KMS-11 (cell line): ENCODE measurements around the gene RETREG3.

ENCODE experiments used
- H2AFZ ChIP-seq: fragments of 200-600 bp; sonication (generic); 2 replicates; pipeline ENCODE4 v1.6.1; 2016; ENCODE audit warnings: antibody characterized with exemption, mixed run types, low read depth
- H3K27ac ChIP-seq: fragments of 200-600 bp; sonication (generic); 2 replicates; pipeline ENCODE4 v1.6.1; 2016; ENCODE audit warnings: mild to moderate bottlenecking, mixed run types
- H3K27me3 ChIP-seq: fragments of 200-600 bp; sonication (generic); 2 replicates; pipeline ENCODE4 v1.6.1; 2017; ENCODE audit warnings: mild to moderate bottlenecking, low read depth, mixed run types, moderate library complexity; ENCODE audit not compliant: insufficient read depth
- H3K36me3 ChIP-seq: fragments of 200-600 bp; sonication (generic); 2 replicates; pipeline ENCODE4 v1.6.1; 2017; ENCODE audit warnings: mild to moderate bottlenecking, mixed run types; ENCODE audit not compliant: insufficient read depth
- H3K4me1 ChIP-seq: fragments of 200-600 bp; sonication (generic); 2 replicates; pipeline ENCODE4 v1.6.1; 2016; ENCODE audit warnings: mild to moderate bottlenecking, low read depth, mixed run types; ENCODE audit not compliant: poor library complexity, severe bottlenecking
- H3K4me2 ChIP-seq: fragments of 200-600 bp; sonication (generic); 2 replicates; pipeline ENCODE4 v1.7.0; 2016; ENCODE audit warnings: mild to moderate bottlenecking, mixed run types
- H3K4me3 ChIP-seq: fragments of 200-600 bp; sonication (generic); IDR thresholded peaks from 2 replicates; pipeline ENCODE4 v1.6.1; 2017; ENCODE audit warnings: low read depth, low read length, mixed read lengths; ENCODE audit not compliant: insufficient read depth
- H3K79me2 ChIP-seq: fragments of 200-600 bp; sonication (generic); 2 replicates; pipeline ENCODE4 v1.6.1; 2016; ENCODE audit warnings: low read depth, mixed run types; ENCODE audit not compliant: insufficient read depth
- H3K9ac ChIP-seq: fragments of 200-600 bp; sonication (generic); 2 replicates; pipeline ENCODE4 v1.6.1; 2016; ENCODE audit warnings: mild to moderate bottlenecking, mixed run types
- H4K20me1 ChIP-seq: fragments of 200-600 bp; sonication (generic); 2 replicates; pipeline ENCODE4 v1.6.1; 2016; ENCODE audit warnings: mild to moderate bottlenecking, mixed run types; ENCODE audit not compliant: insufficient read depth
- CTCF ChIP-seq: fragments of 200-600 bp; sonication (generic); conservative IDR thresholded peaks from 2 replicates; pipeline ENCODE4 v1.6.1; 2017; ENCODE audit warnings: low read depth, mild to moderate bottlenecking, antibody characterized with exemption, low read length, moderate library complexity, mixed read lengths

RETREG3 gene

GRCh38 chr17:42536048-42536371 lies 73.2 kb downstream of the RETREG3 start, which contains the start of gene NAGLU:
Gene NAGLU (plus strand): TSS chr17:42536241. CDS start chr17:42536273, 32 bp downstream.
- no peak for TF ChIP-seq CTCF
- Histone ChIP-seq H3K4me3 (peak within 1 kb of the TSS; percentile 39), H3K27ac (peak within 1 kb of the TSS; percentile 55), H3K4me2 (peak within 1 kb of the TSS; percentile 98), H3K79me2 (peaks cover 15% of the 10 kb centered on the region; the same call in 1 of the 2 replicates), H3K27me3 (no peaks in the 10 kb centered on the region), H3K36me3 (no peaks in the 10 kb centered on the region), H2AFZ (peak within 1 kb of the TSS; percentile 72), H3K9ac (peak within 1 kb of the TSS; percentile 28; the same call in 1 of the 2 replicates), H4K20me1 (no peaks in the 10 kb centered on the region), H3K4me1 (peaks cover 35% of the 10 kb centered on the region)

- Histone ChIP-seq H3K79me2 (peaks cover 15% of the 10 kb centered on the region; the same call in 1 of the 2 replicates), H3K9ac (peak overlapping the region; percentile 28; the same call in 1 of the 2 replicates), H3K36me3 (no peaks in the 10 kb centered on the region), H4K20me1 (no peaks in the 10 kb centered on the region), H3K27me3 (no peaks in the 10 kb centered on the region), H3K4me3 (peak overlapping the region; percentile 39), H3K27ac (peak overlapping the region; percentile 55), H2AFZ (peak overlapping the region; percentile 72), H3K4me1 (peaks cover 41% of the 10 kb centered on the region), H3K4me2 (peak overlapping the region; percentile 95)
- no peak for TF ChIP-seq CTCF
Observed at GRCh38 chr17:42535155-42536047, 73.8 kb downstream of the RETREG3 start.

- H3K4me1 ChIP-seq: peaks cover 42% of the 10 kb centered on the region
- peak overlapping the region; percentile 60 for H2AFZ ChIP-seq
- H4K20me1 ChIP-seq: no peaks in the 10 kb centered on the region
- no peak overlapping the region for H3K27ac ChIP-seq
- no peaks in the 10 kb centered on the region for H3K27me3 ChIP-seq
- no peak overlapping the region for H3K4me3 ChIP-seq
- H3K9ac ChIP-seq: no peak overlapping the region; the same call in 1 of the 2 replicates
- peak overlapping the region; percentile 42 for H3K4me2 ChIP-seq
- H3K79me2 ChIP-seq: no peaks in the 10 kb centered on the region
- peak; percentile 48 for TF ChIP-seq CTCF
- no peaks in the 10 kb centered on the region for H3K36me3 ChIP-seq
Observed at GRCh38 chr17:42531455-42532354, 77.5 kb downstream of the RETREG3 start.

GRCh38 chr17:42530952-42531454 lies 78.2 kb downstream of the RETREG3 start:
- H3K4me3 ChIP-seq: no peak overlapping the region
- no peaks in the 10 kb centered on the region for H3K27me3 ChIP-seq
- no peak overlapping the region for H3K27ac ChIP-seq
- H3K9ac ChIP-seq: no peak overlapping the region
- H3K4me2 ChIP-seq: no peak overlapping the region
- H4K20me1 ChIP-seq: no peaks in the 10 kb centered on the region
- no peaks in the 10 kb centered on the region for H3K36me3 ChIP-seq
- no peaks in the 10 kb centered on the region for H3K79me2 ChIP-seq
- H2AFZ ChIP-seq: no peak overlapping the region
- TF ChIP-seq CTCF: no peak
- peaks cover 42% of the 10 kb centered on the region for H3K4me1 ChIP-seq
